Measurements from ENCODE around the gene ARL6IP6.
"Not testable (repeated sequence)": the region's sequence is repeated elsewhere in the genome, so short reads cannot be mapped to it uniquely, and the experiment has no call there.

Gene ARL6IP6

GRCh38 chr2:152738438-152738837 lies 20.0 kb downstream of the ARL6IP6 start:
- no peak for DNase-seq
- no peaks in the 10 kb centered on the region for H3K27me3 Mint-ChIP-seq
- no peaks in the 10 kb centered on the region for H3K9me3 Mint-ChIP-seq
- no peak for ATAC-seq (replicated peaks)
- no peak overlapping the region for H3K4me3 Mint-ChIP-seq
- peaks cover 17% of the 10 kb centered on the region for H3K36me3 Mint-ChIP-seq (ENCODE audit: insufficient read depth)
- H3K4me1 Mint-ChIP-seq (ENCODE audit: low read depth in 2 of 2) = peaks cover 2 to 7% of the 10 kb centered on the region in 2 donors
- H3K27ac Mint-ChIP-seq = no peak overlapping the region

DNA sequence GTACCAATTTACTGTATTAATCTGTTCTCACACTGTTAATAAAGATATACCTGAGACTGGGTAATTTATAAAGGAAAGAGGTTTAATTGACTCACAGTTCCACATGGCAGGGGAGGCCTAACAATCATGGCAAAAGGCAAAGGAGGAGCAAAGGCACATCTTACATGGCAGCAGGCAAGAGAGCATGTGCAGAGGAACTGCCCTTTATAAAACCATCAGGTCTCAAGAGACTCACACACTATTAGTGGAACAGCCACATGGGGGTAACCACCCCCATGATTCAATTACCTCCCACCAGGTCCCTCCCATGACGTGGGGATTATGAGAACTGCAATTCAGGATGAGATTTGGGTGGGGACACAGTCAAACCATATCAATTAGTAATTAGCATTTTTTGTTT lies 21.3 kb downstream of the ARL6IP6 start:
- ATAC-seq (replicated peaks); H3K4me1 Mint-ChIP-seq (ENCODE audit: low read depth in 2 of 2); H3K9me3 Mint-ChIP-seq; H3K4me3 Mint-ChIP-seq; H3K27me3 Mint-ChIP-seq; H3K27ac Mint-ChIP-seq; DNase-seq: not testable (repeated sequence)
- H3K36me3 Mint-ChIP-seq (ENCODE audit: insufficient read depth) = peaks cover 17% of the 10 kb centered on the region

GRCh38 chr2:152740743-152741328 lies 22.4 kb downstream of the ARL6IP6 start:
- Mint-ChIP-seq H3K9me3 (no peaks in the 10 kb centered on the region), H3K4me1 (ENCODE audit: low read depth in 2 of 2) (peaks cover 2 to 3% of the 10 kb centered on the region in 2 donors), H3K36me3 (ENCODE audit: insufficient read depth) (peaks cover 13% of the 10 kb centered on the region), H3K27ac (no peak overlapping the region), H3K4me3 (no peak overlapping the region), H3K27me3 (no peaks in the 10 kb centered on the region)
- peak; percentile 89 for ATAC-seq (replicated peaks)
- no peak for DNase-seq

DNA sequence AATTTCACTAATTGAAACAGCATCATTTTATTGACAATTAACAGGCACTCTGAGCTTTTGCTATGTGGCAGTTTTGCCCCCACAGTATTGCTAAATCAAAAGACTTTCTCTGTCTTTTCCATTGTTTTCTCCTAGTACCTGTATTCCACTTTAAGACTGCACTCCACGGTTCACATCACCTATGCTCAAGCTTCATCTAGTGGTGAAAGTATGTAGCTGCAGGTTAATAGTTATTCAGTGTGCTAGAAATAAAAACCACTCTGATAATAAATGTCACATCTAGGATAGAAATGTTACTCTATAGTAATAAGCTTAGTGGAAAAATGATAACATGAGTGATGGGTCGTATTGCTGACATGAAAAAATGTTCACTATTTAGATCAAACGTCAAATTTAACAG lies 24.6 kb downstream of the ARL6IP6 start:
- Mint-ChIP-seq H3K4me1 (ENCODE audit: low read depth in 2 of 2) (peaks cover 5 to 6% of the 10 kb centered on the region in 2 donors), H3K27ac (no peak overlapping the region), H3K36me3 (ENCODE audit: insufficient read depth) (peaks cover 19% of the 10 kb centered on the region), H3K27me3 (no peaks in the 10 kb centered on the region), H3K4me3 (no peak overlapping the region), H3K9me3 (no peaks in the 10 kb centered on the region)
- ATAC-seq (replicated peaks) = peak; percentile 46
- DNase-seq = no peak

DNA sequence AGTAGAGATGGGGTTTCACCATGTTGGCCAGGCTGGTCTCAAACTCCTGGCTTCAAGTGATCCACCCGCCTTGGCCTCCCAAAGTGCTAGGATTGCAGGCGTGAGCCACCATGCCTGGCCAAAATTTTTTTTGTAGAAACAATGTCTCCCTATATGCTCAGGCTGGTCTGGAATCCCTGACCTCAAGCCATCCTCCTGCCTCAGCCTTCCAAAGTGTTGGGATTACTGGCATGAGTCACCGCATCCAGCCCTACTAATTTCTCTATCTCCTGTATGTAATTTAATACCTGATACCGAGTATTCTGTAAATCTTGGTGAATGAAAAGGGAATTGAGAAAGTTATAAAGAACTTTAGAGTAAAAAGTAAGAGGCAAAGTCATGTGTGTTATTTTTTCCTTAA lies 29.3 kb downstream of the ARL6IP6 start:
- Mint-ChIP-seq H3K36me3 (ENCODE audit: insufficient read depth) (peaks cover 18% of the 10 kb centered on the region), H3K4me1 (ENCODE audit: low read depth in 2 of 2) (peaks cover 8 to 18% of the 10 kb centered on the region in 2 donors)
- not testable (repeated sequence) for H3K9me3 Mint-ChIP-seq; ATAC-seq (replicated peaks); H3K4me3 Mint-ChIP-seq; DNase-seq; H3K27ac Mint-ChIP-seq; H3K27me3 Mint-ChIP-seq

DNA sequence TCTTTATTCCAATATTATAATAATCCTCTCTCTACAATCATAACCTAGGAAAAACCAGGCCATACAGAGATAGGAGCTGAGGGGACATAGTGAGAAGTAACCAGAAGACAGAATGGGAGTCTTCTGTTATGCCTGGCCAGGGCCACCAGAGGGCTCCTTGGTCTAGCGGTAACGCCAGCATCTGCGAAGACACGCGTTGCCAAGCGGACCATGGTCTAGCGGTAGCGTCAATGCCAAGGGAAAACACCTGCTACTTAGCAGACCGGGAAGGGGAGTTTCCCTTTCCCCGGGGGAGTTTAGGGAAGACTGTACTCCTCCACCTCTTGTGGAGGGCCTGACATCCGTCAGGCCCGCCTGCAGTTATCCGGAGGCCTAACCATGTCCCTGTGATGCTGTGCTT lies 36.6 kb downstream of the ARL6IP6 start:
- H3K36me3 Mint-ChIP-seq (ENCODE audit: insufficient read depth) = peaks cover 15% of the 10 kb centered on the region
- H3K27me3 Mint-ChIP-seq = no peaks in the 10 kb centered on the region
- DNase-seq = no peak
- peaks cover 7 to 13% of the 10 kb centered on the region in 2 donors for H3K4me1 Mint-ChIP-seq (ENCODE audit: low read depth in 2 of 2)
- H3K4me3 Mint-ChIP-seq = no peak overlapping the region
- ATAC-seq (replicated peaks) = no peak
- no peak overlapping the region for H3K27ac Mint-ChIP-seq
- no peaks in the 10 kb centered on the region for H3K9me3 Mint-ChIP-seq

GRCh38 chr2:152759290-152760072 lies 41.1 kb downstream of the ARL6IP6 start:
- no peak overlapping the region for H3K27ac Mint-ChIP-seq
- ATAC-seq (replicated peaks) (no peak), DNase-seq (no peak)
- H3K4me3 Mint-ChIP-seq = no peak overlapping the region
- no peaks in the 10 kb centered on the region for H3K27me3 Mint-ChIP-seq
- H3K9me3 Mint-ChIP-seq = no peaks in the 10 kb centered on the region
- H3K36me3 Mint-ChIP-seq (ENCODE audit: insufficient read depth) = peaks cover 11% of the 10 kb centered on the region
- peaks cover 2 to 5% of the 10 kb centered on the region in 2 donors for H3K4me1 Mint-ChIP-seq (ENCODE audit: low read depth in 2 of 2)

DNA sequence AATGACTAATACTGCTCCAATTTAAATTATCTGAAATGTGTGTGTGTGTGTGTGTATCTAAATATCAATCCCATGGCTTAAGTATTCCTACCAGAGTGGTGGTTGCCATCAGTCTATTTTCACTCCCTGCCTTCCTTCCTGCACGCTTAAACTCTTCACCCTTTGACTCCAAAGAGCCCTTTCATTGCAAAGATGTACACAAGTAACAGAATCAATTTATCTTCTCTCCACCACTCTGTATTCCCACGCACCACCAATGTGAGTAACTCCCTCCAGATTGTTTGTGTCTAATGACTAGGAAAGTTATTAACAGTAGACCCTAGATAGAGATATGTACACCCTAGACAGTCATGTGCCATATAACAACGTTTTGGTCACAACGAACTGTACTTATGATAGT lies 42.8 kb downstream of the ARL6IP6 start:
- Mint-ChIP-seq H3K27me3 (no peaks in the 10 kb centered on the region), H3K4me1 (ENCODE audit: low read depth in 2 of 2) (no peaks in the 10 kb centered on the region), H3K27ac (no peak overlapping the region), H3K9me3 (no peaks in the 10 kb centered on the region), H3K36me3 (ENCODE audit: insufficient read depth) (peaks cover 11% of the 10 kb centered on the region), H3K4me3 (no peak overlapping the region)
- ATAC-seq (replicated peaks) = no peak
- DNase-seq = no peak

GRCh38 chr2:152762202-152762601 lies 43.8 kb downstream of the ARL6IP6 start:
- Mint-ChIP-seq H3K4me1 (ENCODE audit: low read depth in 2 of 2) (no peaks in the 10 kb centered on the region), H3K9me3 (no peaks in the 10 kb centered on the region), H3K4me3 (no peak overlapping the region), H3K36me3 (ENCODE audit: insufficient read depth) (peaks cover 6% of the 10 kb centered on the region), H3K27ac (no peak overlapping the region), H3K27me3 (no peaks in the 10 kb centered on the region)
- DNase-seq (no peak), ATAC-seq (replicated peaks) (no peak)

- not testable (repeated sequence) for H3K36me3 Mint-ChIP-seq (ENCODE audit: insufficient read depth); ATAC-seq (replicated peaks); H3K4me3 Mint-ChIP-seq; H3K9me3 Mint-ChIP-seq; H3K27me3 Mint-ChIP-seq; DNase-seq; H3K4me1 Mint-ChIP-seq (ENCODE audit: low read depth in 2 of 2); H3K27ac Mint-ChIP-seq
Observed at GRCh38 chr2:152763208-152763607, 44.8 kb downstream of the ARL6IP6 start.

DNA sequence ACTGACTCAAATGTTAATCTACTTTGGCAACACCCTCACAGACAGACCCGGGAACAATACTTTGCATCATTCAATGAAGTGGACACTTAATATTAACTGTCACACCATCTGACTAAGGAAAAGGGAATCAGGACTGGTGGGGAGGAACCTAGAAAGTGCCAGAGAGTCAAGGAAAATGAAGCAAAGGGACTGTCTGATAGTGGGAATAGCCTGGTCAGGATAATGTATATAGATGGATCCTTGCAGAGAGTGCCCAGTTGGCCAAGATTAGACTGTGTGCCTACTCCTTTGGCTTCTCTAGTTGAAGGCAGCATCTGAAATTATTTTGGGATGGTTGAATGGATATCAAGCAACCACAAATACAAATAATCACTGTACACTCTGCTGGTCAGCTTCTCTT lies 45.2 kb downstream of the ARL6IP6 start:
- Mint-ChIP-seq H3K4me3 (no peak overlapping the region), H3K27ac (no peak overlapping the region), H3K9me3 (no peaks in the 10 kb centered on the region), H3K27me3 (no peaks in the 10 kb centered on the region), H3K36me3 (ENCODE audit: insufficient read depth) (peaks cover 6% of the 10 kb centered on the region), H3K4me1 (ENCODE audit: low read depth in 2 of 2) (no peaks in the 10 kb centered on the region)
- ATAC-seq (replicated peaks) (no peak), DNase-seq (no peak)

DNA sequence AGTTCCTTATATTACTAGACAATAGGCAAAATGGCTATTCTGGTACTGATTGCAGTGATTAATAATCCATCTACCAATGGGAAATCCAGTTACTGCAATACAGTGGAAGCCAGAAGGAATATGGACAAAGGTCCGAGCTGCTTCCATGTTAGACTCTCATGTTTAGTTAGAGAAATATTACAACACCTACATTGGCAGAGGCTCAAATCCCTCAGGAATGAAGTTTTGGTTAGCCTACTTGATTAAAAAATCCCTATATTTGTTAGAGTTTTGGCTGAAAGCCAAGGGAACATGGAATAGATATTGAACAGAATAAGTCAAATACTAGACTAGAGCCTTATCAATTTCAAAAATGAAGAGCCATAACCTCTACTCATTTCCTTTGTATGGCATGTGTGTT lies 48.5 kb downstream of the ARL6IP6 start:
- Mint-ChIP-seq H3K27me3 (no peaks in the 10 kb centered on the region), H3K9me3 (no peaks in the 10 kb centered on the region), H3K36me3 (ENCODE audit: insufficient read depth) (no peaks in the 10 kb centered on the region), H3K27ac (no peak overlapping the region), H3K4me3 (no peak overlapping the region), H3K4me1 (ENCODE audit: low read depth in 2 of 2) (no peaks in the 10 kb centered on the region)
- ATAC-seq (replicated peaks) (no peak), DNase-seq (no peak)

DNA sequence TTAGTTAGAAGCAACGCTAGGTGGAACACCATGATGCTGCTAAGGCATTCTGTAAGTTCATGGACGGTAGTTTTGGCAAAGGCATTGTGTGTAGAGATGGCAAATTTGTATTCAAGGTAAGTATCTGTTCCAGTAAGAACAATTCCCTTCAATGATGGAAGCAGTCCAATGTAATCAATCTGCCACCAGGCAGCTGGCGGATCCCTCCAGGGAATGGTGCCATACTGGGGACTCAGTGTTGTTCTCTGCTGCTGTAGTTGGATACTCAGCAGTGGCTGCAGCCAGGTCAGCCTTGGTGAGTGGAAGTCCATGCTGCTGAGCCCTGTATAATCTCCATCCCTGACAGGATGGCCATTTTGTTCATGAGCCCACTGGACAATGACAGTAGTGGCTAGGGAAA lies 62.8 kb downstream of the ARL6IP6 start:
- H3K27me3 Mint-ChIP-seq = peaks cover 14 to 26% of the 10 kb centered on the region in 2 donors
- no peak overlapping the region for H3K4me3 Mint-ChIP-seq
- no peaks in the 10 kb centered on the region for H3K36me3 Mint-ChIP-seq (ENCODE audit: insufficient read depth)
- no peaks in the 10 kb centered on the region for H3K4me1 Mint-ChIP-seq (ENCODE audit: low read depth in 2 of 2)
- DNase-seq (no peak), ATAC-seq (replicated peaks) (no peak)
- H3K9me3 Mint-ChIP-seq = no peaks in the 10 kb centered on the region
- no peak overlapping the region for H3K27ac Mint-ChIP-seq

DNA sequence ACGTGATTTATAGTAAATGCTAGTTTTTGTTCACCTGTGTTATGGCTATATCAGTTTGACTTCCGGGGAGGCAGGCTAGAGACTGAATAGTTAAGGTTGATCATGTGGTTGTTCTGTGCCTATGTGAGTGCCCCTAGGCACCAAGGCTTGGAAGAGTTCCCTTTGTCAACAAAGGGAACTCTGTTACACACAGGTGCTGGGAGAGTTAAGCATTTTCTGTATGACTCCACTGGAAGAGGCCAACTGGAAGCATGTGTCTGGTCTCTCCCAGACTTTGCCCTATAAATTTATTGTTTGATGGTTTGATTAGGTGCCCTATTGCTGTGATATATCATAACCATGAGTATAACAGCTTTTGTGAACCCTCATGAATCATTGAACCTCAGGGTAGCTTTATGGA lies 63.8 kb downstream of the ARL6IP6 start:
- no peak for ATAC-seq (replicated peaks)
- peaks cover 17 to 29% of the 10 kb centered on the region in 2 donors for H3K27me3 Mint-ChIP-seq
- H3K27ac Mint-ChIP-seq = no peak overlapping the region
- DNase-seq = no peak
- no peak overlapping the region for H3K4me3 Mint-ChIP-seq
- H3K4me1 Mint-ChIP-seq (ENCODE audit: low read depth in 2 of 2) = no peaks in the 10 kb centered on the region
- H3K36me3 Mint-ChIP-seq (ENCODE audit: insufficient read depth) = no peaks in the 10 kb centered on the region
- no peaks in the 10 kb centered on the region for H3K9me3 Mint-ChIP-seq

All from effector memory CD8-positive, alpha-beta T cell (primary cell).